PFSK-1 (cell line): ENCODE data around the gene DYNLL1.

Experiments used
- POLR2AphosphoS5 ChIP-seq: IDR thresholded peaks from 2 replicates; pipeline ENCODE4 v1.6.1; 2012; ENCODE audit warnings: low read depth, mild to moderate bottlenecking, control low read depth, low read length, moderate library complexity
- REST ChIP-seq, 2 experiments: IDR thresholded peaks; 2 replicates each; pipeline versions ENCODE4 v1.6.1 to v1.8.0; 2011 to 2012; ENCODE audit warnings: low read depth in 2 of 2, low read length in 2 of 2, control low read depth in 1 of 2, inconsistent platforms in 1 of 2, mild to moderate bottlenecking in 1 of 2, moderate library complexity in 1 of 2; ENCODE audit not compliant: insufficient read depth in 1 of 2
- TAF1 ChIP-seq: IDR thresholded peaks from 2 replicates; pipeline ENCODE4 v1.6.1; 2012; ENCODE audit warnings: low read length, control low read depth, borderline replicate concordance; ENCODE audit not compliant: insufficient read depth

DNA sequence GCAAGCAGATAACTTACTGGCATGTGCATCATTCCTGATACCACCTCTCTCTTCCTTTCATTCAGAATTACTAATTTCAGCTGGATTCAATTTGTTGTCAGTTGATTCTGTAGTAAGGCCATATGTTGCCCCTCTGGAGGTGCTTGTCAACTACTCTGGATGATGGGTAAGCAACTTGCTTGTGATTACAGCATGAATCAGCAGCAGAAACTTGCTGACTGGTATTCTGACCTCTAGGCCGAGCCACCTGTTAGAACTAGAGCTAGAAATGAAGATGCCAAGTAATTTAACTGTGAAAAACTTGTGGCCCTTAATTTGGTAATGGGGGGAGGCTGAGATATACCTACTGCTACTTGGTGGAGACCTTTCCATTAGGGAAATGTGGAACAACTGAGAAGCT, 43.4 kb downstream of the DYNLL1 start:
- TF ChIP-seq POLR2AphosphoS5 (no peak), TAF1 (no peak), REST (IDR thresholded peaks at IDR 0.05; ENCODE audit: insufficient read depth in 1 of 2, low read depth in 2 of 2, low read length in 2 of 2) (no peak)
